CD14-positive monocyte (primary cell): Measurements from ENCODE around the gene FTL. TPM values are rescaled to one million over a fixed set of nuclear protein-coding genes. Genes with fewer than 3 reads are reported as not detected.
"Not testable (repeated sequence)": the region's sequence is repeated elsewhere in the genome, so short reads cannot be mapped to it uniquely, and the experiment has no call there.

Experiments used
- DNase-seq, 3 donors: peaks; one replicate each; pipeline ENCODE4 v3.0.0-alpha.2; 2011 to 2022
- H2AFZ ChIP-seq: 2 replicates; pipeline ENCODE4 v1.6.0; 2012; ENCODE audit warnings: mild to moderate bottlenecking, low read depth, low read length, inconsistent platforms; ENCODE audit not compliant: insufficient read depth, poor library complexity, severe bottlenecking
- H3K27ac ChIP-seq, 2 donors: 1 replicate in 1 of 2; 2 replicates in 1 of 2; pipeline ENCODE4 v1.5.1; 2012 to 2013; ENCODE audit warnings: low read length in 2 of 2, control low read depth in 1 of 2, inconsistent platforms in 1 of 2, low read depth in 1 of 2, mild to moderate bottlenecking in 1 of 2
- H3K27me3 ChIP-seq, 2 donors: one replicate each; pipeline versions ENCODE4 v1.6.0 to v1.6.1; 2011 to 2013; ENCODE audit warnings: low read length in 2 of 2; ENCODE audit not compliant: control insufficient read depth in 2 of 2, insufficient read depth in 2 of 2
- H3K36me3 ChIP-seq, 2 donors: replicated peaks in 1 of 2; 1 replicate in 1 of 2; 2 replicates in 1 of 2; pipeline versions ENCODE4 v1.5.1 to v1.6.1; 2012 to 2013; ENCODE audit warnings: low read length in 2 of 2, control low read depth in 1 of 2, inconsistent platforms in 1 of 2, mild to moderate bottlenecking in 1 of 2; ENCODE audit not compliant: insufficient read depth in 2 of 2, control insufficient read depth in 1 of 2
- H3K4me1 ChIP-seq, 2 donors: 1 replicate in 1 of 2; 2 replicates in 1 of 2; pipeline versions ENCODE4 v1.5.1 to v1.6.1; 2012 to 2013; ENCODE audit warnings: low read length in 2 of 2, control low read depth in 1 of 2, inconsistent platforms in 1 of 2, mild to moderate bottlenecking in 1 of 2, moderate library complexity in 1 of 2; ENCODE audit not compliant: insufficient read depth in 2 of 2, control insufficient read depth in 1 of 2
- H3K4me2 ChIP-seq: replicated peaks from 2 replicates; pipeline ENCODE3; 2012; ENCODE audit warnings: low read length, moderate library complexity, mild to moderate bottlenecking; ENCODE audit not compliant: poor library complexity, severe bottlenecking; ENCODE audit errors: extremely low read depth
- H3K4me3 ChIP-seq, 3 experiments: fragments of 200-600 bp in 1 of 3; sonication (generic) in 1 of 3; replicated peaks in 1 of 3; 1 replicate in 2 of 3; 2 replicates in 1 of 3; pipeline ENCODE4 v1.5.1; 2011 to 2013; ENCODE audit warnings: low read length in 3 of 3, mild to moderate bottlenecking in 3 of 3, control low read depth in 2 of 3, low read depth in 2 of 3, inconsistent platforms in 1 of 3, moderate library complexity in 1 of 3
- H3K79me2 ChIP-seq: 2 replicates; pipeline ENCODE4 v1.6.0; 2012; ENCODE audit warnings: mild to moderate bottlenecking, control low read depth, inconsistent platforms, low read length, moderate library complexity; ENCODE audit not compliant: insufficient read depth
- H3K9ac ChIP-seq: 2 replicates; pipeline ENCODE4 v1.6.0; 2017; ENCODE audit warnings: low read length, mild to moderate bottlenecking; ENCODE audit not compliant: insufficient read depth, poor library complexity, severe bottlenecking
- H3K9me3 ChIP-seq, 2 donors: replicated peaks in 1 of 2; 1 replicate in 1 of 2; 2 replicates in 1 of 2; pipeline versions ENCODE4 v1.5.1 to v1.6.1; 2012 to 2013; ENCODE audit warnings: low read length in 2 of 2, control low read depth in 1 of 2; ENCODE audit not compliant: control insufficient read depth in 1 of 2, insufficient read depth in 1 of 2
- H4K20me1 ChIP-seq: 2 replicates; pipeline ENCODE4 v1.6.0; 2012; ENCODE audit warnings: mild to moderate bottlenecking, low read length, control low read depth, moderate library complexity; ENCODE audit not compliant: insufficient read depth
- H3K27ac Mint-ChIP-seq, 7 donors: one replicate each; pipeline ENCODE4 v1.8.0; 2020; ENCODE audit warnings: mild to moderate bottlenecking in 7 of 7, mixed read lengths in 7 of 7, moderate library complexity in 6 of 7, inconsistent platforms in 2 of 7
- H3K27me3 Mint-ChIP-seq, 3 donors: one replicate each; pipeline ENCODE4 v1.8.0; 2021 to 2022; ENCODE audit warnings: low read depth in 3 of 3, mild to moderate bottlenecking in 3 of 3, mixed read lengths in 3 of 3, moderate library complexity in 3 of 3, inconsistent platforms in 1 of 3
- H3K36me3 Mint-ChIP-seq, 2 donors: one replicate each; pipeline ENCODE4 v1.8.0; 2020; ENCODE audit warnings: mixed read lengths in 2 of 2, inconsistent platforms in 1 of 2, mild to moderate bottlenecking in 1 of 2
- H3K4me1 Mint-ChIP-seq: one replicate; pipeline ENCODE4 v1.8.0; 2020; ENCODE audit warnings: mild to moderate bottlenecking, mixed read lengths
- H3K4me3 Mint-ChIP-seq, 2 donors: one replicate each; pipeline ENCODE4 v1.8.0; 2020; ENCODE audit warnings: mild to moderate bottlenecking in 2 of 2, mixed read lengths in 2 of 2, moderate library complexity in 1 of 2
- H3K9me3 Mint-ChIP-seq, 7 donors: one replicate each; pipeline ENCODE4 v1.8.0; 2020 to 2022; ENCODE audit warnings: mixed read lengths in 7 of 7, mild to moderate bottlenecking in 6 of 7, moderate library complexity in 6 of 7, inconsistent platforms in 2 of 7
- WGBS: methylation state at CpG from one replicate; pipeline ENCODE4 v1.1.5; 2013; ENCODE audit warnings: missing lambda C conversion rate; ENCODE audit not compliant: insufficient coverage; 5-methylcytosine and 5-hydroxymethylcytosine counted together
- intact Hi-C, 2 donors: fragments of 100-400 bp; cut with micrococcal nuclease; formaldehyde crosslinking; loops; one replicate each; pipeline versions ENCODE4 v1.15.0 to v1.15.1; 2023
- polyA plus RNA-seq, 3 donors: library from polyadenylated mRNA; depleted of rRNA in 1 of 3; unstranded in 2 of 3; stranded (reverse) in 1 of 3; fragments of 300-500 nt in 2 of 3; fragments of >200 nt in 1 of 3; fragmentation: Illumina TruSeq in 2 of 3; gene quantifications; 1 replicate in 2 of 3; 2 replicates in 1 of 3; pipeline ENCODE4 v1.2.3, GENCODE V29; 2012 to 2021
- TF ChIP-seq, protein P1 (sequence below): fragments of 200-600 bp; IDR thresholded peaks from one replicate; pipeline ENCODE4 v1.8.0; 2022; ENCODE audit warnings: antibody characterized with exemption, mild to moderate bottlenecking

The FTL gene
- polyA plus RNA-seq, 3 donors, result 4,468 to 26,681 (median 23,650) TPM

DNA sequence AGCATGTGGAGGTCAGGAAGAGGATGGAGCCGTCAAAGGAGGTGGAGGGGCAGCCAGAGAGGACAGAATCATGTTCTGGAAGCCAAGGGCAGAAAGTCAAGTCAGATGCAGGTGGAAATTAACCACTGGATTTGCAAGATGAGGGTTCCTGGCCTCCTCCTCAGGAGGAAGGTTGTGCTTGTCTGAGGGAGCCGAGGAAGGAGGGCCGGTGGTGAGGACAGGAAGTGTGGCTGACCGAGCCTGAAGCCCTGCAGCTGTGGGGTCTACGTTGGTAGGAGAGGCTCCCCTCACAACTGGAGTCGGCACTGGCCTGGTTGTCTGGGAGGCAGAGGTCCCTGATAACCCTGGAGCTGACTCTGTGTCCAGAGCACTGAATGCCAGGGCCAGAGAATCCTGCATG, 47.0 kb upstream of the FTL start:
- TF ChIP-seq, protein P1, sequence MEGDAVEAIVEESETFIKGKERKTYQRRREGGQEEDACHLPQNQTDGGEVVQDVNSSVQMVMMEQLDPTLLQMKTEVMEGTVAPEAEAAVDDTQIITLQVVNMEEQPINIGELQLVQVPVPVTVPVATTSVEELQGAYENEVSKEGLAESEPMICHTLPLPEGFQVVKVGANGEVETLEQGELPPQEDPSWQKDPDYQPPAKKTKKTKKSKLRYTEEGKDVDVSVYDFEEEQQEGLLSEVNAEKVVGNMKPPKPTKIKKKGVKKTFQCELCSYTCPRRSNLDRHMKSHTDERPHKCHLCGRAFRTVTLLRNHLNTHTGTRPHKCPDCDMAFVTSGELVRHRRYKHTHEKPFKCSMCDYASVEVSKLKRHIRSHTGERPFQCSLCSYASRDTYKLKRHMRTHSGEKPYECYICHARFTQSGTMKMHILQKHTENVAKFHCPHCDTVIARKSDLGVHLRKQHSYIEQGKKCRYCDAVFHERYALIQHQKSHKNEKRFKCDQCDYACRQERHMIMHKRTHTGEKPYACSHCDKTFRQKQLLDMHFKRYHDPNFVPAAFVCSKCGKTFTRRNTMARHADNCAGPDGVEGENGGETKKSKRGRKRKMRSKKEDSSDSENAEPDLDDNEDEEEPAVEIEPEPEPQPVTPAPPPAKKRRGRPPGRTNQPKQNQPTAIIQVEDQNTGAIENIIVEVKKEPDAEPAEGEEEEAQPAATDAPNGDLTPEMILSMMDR, result no peak
- Mint-ChIP-seq H3K4me1 (no peaks in the 10 kb centered on the region), H3K36me3 (peaks cover 53 to 86% of the 10 kb centered on the region in 2 donors), H3K27me3 (peaks cover 0 to 2% (median 0%) of the 10 kb centered on the region in 3 donors), H3K4me3 (no peak overlapping the region), H3K9me3 (no peaks in the 10 kb centered on the region), H3K27ac (peak overlapping the region in 1 of 7 donors; percentile 73)
- Histone ChIP-seq H3K4me3 (no peak overlapping the region), H3K4me2 (no peak overlapping the region), H3K27ac (no peak overlapping the region), H3K9me3 (no peaks in the 10 kb centered on the region), H3K27me3 (no peaks in the 10 kb centered on the region), H3K4me1 (no peaks in the 10 kb centered on the region), H3K79me2 (no peaks in the 10 kb centered on the region), H3K36me3 (peaks cover 68 to 79% of the 10 kb centered on the region in 2 donors), H4K20me1 (no peaks in the 10 kb centered on the region), H3K9ac (no peak overlapping the region), H2AFZ (no peak overlapping the region)
- intact Hi-C loops, result no loop called here
- no peak for DNase-seq
- 44% methylated on average over 4 of the region's 6 CpGs for WGBS

DNA sequence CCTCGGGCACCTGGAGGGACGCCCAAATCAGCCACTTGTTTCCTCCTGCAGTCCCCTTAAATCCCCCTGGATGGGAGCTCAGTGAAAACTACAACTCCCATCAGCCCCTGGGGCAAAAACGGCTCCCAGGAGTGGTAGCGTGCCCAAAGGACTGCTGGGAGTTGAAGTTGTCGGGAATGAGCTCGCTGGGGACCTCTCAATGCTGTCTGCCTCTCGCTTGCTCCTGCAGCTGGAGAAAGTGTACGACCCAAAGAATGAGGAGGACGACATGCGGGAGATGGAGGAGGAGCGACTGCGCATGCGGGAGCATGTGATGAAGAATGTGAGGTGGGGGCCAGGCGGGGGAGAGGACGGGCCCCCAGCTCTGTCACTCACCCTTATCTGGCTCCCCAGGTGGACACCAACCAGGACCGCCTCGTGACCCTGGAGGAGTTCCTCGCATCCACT, 46.3 kb upstream of the FTL start:
- H3K36me3 Mint-ChIP-seq, result peaks cover 52 to 84% of the 10 kb centered on the region in 2 donors
- 94% methylated on average over 13 of the region's 18 CpGs for WGBS

DNA sequence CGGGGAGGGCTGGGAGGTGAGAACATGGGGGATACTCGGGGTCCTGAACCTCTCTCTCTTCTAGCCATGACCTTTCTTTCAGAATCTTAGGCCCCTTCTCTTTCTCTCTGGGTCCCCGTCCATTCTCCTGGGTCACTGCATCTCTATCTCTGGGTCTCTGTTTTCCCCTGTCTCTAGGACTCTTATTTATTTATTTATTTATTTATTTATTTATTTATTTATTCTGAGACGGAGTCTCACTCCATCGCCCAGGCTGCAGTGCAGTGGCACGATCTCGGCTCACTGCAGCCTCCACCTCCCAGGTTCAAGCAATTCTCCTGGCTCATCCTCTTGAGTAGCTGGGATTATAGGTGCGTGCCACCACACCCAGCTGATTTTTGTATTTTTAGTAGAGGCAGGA, 45.8 kb upstream of the FTL start:
- H3K79me2 ChIP-seq, H4K20me1 ChIP-seq, H3K4me1 ChIP-seq, H3K4me3 Mint-ChIP-seq, H3K27me3 ChIP-seq, H3K27me3 Mint-ChIP-seq, H3K27ac Mint-ChIP-seq, DNase-seq, H2AFZ ChIP-seq, H3K4me2 ChIP-seq, H3K27ac ChIP-seq, H3K4me1 Mint-ChIP-seq, H3K4me3 ChIP-seq, intact Hi-C loops, H3K9ac ChIP-seq, H3K9me3 ChIP-seq, H3K9me3 Mint-ChIP-seq: not testable (repeated sequence)
- H3K36me3 Mint-ChIP-seq, result peaks cover 48 to 81% of the 10 kb centered on the region in 2 donors
- H3K36me3 ChIP-seq, result peaks cover 58 to 71% of the 10 kb centered on the region in 2 donors
- WGBS, result no CpG with 5 or more reads among the region's 8 CpGs

More for the DNA sequence above, 46.3 kb upstream of the FTL start:
- Histone ChIP-seq H3K27ac (no peak overlapping the region), H3K4me3 (no peak overlapping the region), H3K79me2 (no peaks in the 10 kb centered on the region), H3K4me1 (no peaks in the 10 kb centered on the region), H3K4me2 (no peak overlapping the region), H3K36me3 (peaks cover 61 to 76% of the 10 kb centered on the region in 2 donors), H3K9ac (no peak overlapping the region), H3K27me3 (no peaks in the 10 kb centered on the region), H4K20me1 (no peaks in the 10 kb centered on the region), H3K9me3 (no peaks in the 10 kb centered on the region), H2AFZ (no peak overlapping the region)
- Mint-ChIP-seq H3K27me3 (peaks cover 0 to 2% (median 0%) of the 10 kb centered on the region in 3 donors), H3K9me3 (no peaks in the 10 kb centered on the region), H3K27ac (peak overlapping the region in 3 of 7 donors; percentile 37 to 79 (median 38)), H3K4me1 (no peaks in the 10 kb centered on the region), H3K4me3 (no peak overlapping the region)
- TF ChIP-seq, protein P1, result no peak
- intact Hi-C loops, result no loop called here
- peak in 1 of 3 donors; percentile 15 for DNase-seq
